GM19328 (cell line): Measurements from ENCODE around the gene CTNNA3.

Source experiments
- ATAC-seq: cut with Tn5 transposase; IDR thresholded peaks from one replicate; pipeline ENCODE4 v1.9.1; 2021; ENCODE audit warnings: mild to moderate bottlenecking, moderate library complexity; ENCODE audit not compliant: unreplicated experiment

Gene CTNNA3

DNA sequence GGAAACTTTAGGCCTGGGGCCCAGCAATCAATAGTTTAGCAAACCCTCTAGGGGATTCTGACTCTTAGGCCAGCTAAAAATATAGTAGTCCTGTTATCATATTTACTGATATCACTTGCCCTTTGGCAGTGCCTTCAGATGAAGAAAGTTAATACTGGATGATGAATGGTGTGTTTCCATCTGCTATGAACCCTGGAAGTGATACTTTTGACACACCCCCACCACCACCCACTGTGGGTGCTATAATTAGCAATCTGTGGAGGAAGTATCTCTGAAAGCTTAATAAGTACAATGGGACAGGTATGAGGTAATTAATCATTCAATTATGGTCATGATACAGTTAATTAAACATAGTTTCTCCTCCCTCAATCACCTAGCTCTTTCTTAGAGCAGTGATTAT lies 860.6 kb downstream of the CTNNA3 start:
- no peak for ATAC-seq

DNA sequence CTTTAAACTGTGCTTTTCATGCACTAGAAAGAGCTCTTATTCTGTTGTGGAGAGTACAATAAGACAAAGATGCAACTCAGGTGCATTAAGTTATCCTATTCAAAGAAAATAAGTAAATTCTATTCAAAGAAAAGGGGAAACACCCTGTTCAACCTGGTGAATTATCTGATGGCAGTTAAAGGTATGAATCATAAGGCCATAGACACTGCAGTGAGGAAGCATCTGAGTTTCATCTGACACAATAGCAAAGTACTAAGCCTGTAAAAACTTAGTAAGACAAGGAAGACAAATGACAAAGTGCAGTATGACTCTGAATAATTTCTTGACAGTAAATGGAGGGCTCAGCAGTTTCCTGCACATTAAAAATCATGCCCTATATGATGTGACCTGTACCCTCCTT lies 861.2 kb downstream of the CTNNA3 start:
- no peak for ATAC-seq

- ATAC-seq: no peak
These were observed 862.1 kb downstream of the CTNNA3 start for GRCh38 chr10:66833861-66834260.

- ATAC-seq: no peak
These were observed 863.1 kb downstream of the CTNNA3 start for GRCh38 chr10:66832781-66833422.

DNA sequence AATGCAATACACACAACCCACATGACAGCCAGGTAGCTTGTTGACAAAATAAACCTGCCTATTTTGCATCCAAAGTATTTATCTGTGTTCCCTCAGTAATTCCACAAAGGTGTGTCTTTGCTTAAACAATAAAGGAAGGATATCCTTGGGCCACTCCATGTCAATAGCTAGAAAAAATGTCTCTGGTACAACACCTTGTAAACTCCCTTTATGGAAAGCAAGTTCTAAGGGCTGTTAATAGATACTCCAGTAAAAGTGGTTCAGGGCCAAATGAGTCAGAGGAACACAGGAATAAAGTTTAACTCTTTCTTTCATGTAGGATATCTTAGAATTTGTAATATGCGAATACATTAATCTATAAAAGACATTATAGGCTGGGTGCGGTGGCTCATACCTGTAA lies 867.0 kb downstream of the CTNNA3 start:
- no peak for ATAC-seq

DNA sequence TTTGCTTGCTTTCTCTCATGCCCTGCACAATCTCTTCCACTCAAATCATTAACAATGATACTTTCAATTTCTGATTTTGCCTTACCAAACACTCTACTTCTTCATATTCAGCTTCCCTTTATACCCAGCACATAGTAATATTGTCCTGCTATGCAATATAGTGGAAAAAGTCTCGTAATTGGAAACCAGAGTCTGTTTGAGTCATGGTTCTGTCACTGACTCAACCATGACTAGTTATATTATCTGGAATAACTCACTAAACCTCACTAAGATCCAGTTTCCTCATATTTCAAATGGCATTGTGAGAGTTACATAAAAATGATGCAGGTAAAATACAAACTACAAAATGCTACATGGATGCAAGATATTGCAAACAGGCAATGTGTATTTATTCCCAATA lies 868.6 kb downstream of the CTNNA3 start:
- no peak for ATAC-seq

- ATAC-seq: no peak
These were observed 872.7 kb downstream of the CTNNA3 start for GRCh38 chr10:66823301-66823700.

DNA sequence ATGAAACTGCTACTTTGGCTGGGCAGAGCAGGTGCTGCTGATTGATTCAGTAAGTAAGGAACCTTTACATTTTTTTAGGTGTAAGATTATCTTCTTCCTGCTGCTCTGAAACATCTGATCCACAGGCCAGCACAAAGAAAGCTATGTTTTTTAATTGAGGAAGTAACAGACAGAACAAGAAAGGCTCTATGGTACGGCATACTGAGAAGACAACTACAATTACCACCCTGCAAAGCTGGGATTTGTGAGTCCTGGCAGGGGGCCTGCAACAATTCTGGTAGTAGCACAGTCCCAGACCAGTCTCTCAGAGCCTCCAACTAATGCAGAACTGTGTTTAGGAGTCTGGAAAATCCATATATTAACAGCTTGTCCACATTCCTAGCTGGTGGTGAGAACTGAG lies 873.2 kb downstream of the CTNNA3 start:
- ATAC-seq: no peak

DNA sequence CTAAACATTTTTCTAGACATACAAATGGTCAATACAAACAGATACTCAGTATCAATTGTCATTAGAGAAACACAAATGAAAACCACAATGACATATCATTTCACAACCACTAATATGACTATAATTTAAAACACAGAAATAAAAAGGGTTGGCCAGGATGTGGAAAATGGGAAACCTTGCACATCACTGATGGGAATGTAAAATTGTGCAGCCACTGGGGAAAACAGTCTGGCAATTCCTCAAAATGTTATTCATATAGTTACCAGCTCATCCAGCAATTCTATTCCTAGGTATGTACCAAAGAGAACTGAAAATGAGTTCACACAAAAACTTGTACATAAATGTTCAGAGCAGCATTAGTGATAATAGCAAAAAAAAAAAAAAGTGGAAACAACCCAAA lies 876.3 kb downstream of the CTNNA3 start:
- no peak for ATAC-seq

GRCh38 chr10:66813122-66813521 lies 882.9 kb downstream of the CTNNA3 start:
- no peak for ATAC-seq

DNA sequence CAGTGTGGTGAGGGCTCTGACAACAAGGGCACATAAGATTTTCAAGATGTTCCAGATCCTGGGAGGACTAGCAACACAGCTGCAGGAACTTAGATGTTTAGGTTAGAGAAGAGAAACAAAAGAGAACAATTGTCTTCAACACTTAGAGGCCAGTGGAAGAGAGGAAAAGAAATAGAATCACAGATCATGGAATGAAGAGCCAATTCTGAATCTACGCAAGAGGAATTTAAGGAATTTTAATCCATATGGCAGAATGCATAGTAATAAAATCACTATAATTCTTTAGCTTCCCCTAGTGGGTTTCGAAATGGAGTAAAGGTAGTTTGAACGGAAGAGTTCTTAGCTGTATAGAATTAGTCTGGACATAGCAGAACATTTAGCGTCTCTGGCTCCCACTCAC lies 884.8 kb downstream of the CTNNA3 start:
- ATAC-seq: no peak

- no peak for ATAC-seq
These were observed 886.6 kb downstream of the CTNNA3 start for GRCh38 chr10:66809402-66809801.

DNA sequence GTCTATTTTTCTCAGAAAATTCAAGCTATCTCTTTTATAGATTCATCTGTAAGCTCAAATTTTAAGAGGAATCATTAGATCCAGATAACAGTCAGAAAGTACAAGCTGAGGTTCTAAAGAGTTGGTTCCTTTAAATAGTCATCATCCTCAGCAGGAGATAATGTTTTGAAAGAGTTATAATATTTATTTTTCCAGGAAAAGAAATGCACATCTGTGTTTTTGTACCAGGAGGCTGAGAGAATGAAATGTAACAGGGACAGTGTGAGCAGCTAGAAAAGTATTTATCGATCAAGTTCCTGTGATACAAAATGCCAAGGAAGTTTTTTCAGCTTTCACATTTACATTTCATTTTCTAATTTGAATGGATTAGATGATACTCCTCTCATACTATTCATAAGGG lies 890.4 kb downstream of the CTNNA3 start:
- no peak for ATAC-seq

DNA sequence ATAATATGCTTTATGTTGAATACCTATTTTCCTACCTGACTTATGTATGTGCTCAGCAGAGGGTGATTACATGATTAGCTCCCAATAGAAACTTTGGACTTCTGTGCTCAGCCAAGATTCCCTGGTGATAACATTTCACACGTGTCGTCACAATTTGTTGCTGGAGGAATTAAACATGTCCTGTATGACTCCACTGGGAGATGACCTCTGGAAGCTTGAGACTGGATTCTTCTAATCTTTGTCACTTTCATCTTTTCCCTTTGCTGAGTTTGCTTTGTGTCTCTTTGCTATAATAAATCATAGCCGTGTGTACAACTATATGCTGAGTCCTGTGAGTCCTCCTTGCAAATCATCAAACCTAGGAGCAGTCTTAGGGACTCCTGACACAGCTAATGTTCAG lies 891.0 kb downstream of the CTNNA3 start:
- ATAC-seq: no peak

DNA sequence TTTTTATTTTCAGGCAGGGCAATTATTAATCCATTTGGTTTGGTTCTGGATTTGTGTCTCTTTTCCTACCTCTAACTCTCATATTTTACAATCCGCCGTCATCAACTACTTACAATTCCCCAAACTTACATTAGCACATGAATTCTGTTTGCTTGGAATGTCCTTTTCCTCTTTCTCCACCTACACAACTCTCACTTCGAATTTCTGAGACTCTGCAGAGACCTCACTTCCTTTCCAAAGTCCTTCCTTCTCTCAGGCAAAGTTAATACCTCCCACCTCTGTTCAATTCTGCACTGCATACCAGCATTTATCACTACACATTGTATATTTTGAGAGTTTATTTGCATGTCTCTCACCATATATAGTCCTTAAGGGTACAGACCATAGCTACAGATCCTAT lies 892.8 kb downstream of the CTNNA3 start:
- ATAC-seq: no peak

DNA sequence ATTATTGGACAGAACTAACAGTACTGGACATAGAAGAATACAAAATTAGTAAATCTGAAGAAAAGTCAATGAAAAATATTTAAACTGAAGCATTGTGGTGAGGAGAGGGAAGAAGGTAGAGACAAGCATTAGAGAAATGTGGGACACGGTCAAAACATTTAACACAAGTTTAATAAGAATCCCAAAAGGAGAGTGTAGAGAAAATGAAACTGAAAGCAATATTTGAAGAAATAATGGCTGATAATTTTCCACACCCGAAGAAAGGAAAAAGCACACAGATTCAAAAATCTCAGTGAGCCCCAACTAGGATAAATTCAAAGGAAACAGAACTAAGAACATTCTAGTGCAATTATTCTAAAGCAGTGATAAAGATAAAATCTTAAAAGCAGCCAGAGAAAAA lies 896.5 kb downstream of the CTNNA3 start:
- no peak for ATAC-seq

DNA sequence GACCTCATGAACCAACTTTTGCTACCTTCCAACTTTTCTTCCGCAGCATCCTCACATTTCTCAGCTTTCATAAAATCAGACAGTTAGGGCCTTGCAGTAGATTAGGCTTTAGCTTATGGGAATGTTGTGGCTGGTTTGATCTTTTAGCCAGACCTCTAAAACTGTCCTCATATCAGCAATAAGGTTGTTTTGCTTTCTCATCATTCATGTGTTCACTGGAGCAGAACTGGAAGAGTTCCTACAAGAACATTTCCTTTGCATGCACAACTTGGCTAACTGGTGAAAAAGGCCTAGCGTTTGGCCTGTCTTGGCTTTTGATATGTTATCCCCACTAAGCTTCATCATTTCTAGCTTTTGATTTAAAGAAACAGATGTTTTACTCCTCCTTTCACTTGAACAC lies 900.1 kb downstream of the CTNNA3 start:
- ATAC-seq: no peak

- ATAC-seq: no peak
These were observed 903.6 kb downstream of the CTNNA3 start for GRCh38 chr10:66792441-66792840.

DNA sequence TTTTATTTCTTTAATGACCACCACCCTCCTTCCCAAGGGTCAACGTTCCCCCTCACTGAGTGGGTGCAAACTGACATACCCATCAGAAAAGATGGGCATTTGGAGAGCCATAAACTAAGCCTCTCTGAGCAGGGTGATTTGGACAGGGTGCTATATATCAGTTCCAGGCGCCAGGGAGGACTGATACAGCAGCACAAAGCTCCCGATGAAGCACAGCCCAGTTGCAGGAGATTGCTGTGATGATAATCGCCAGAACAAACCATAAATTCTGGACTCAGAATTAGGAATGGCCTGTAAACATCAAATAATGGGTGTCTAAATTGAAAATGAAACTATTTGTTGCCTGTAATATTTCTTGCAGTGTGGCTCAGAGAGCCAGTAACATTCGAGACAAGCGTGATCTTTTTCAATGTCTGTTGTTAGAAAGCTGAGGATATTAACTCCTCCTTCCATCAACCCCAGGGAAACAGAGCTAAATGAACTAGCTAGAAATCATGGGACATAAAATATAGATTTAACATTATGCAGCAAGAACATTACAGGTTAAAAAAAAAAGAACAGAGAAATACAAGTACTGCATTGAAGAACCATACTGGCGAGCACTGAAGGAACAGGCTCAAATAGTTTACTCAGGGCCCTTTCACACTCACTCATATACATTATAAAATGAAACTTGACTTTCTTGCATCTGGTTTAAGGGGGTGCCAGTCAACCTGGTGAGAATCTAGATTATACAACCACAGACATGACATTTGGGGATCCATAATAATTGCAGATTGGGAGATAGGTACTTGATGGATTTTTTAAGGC lies 907.6 kb downstream of the CTNNA3 start:
- ATAC-seq: no peak

DNA sequence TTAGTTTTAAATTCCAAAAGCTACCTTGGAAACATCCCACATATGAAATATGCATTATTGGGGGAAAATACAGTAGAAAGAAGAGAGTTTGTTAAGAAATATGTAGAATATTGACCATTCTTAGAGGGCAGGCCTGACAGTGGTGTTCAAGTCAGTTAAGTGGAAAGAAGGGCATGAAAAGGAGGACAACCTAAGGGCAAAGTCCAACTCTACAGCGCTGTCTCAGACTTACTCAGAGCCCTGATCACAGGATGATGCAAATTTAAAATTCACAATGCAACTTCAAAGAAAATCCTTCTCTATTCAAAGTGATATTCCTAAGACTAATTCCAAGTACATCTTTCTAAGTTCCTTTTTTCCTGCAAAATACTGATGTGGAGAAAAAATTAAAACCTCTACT lies 909.3 kb downstream of the CTNNA3 start:
- ATAC-seq: no peak

- no peak for ATAC-seq
These were observed 911.2 kb downstream of the CTNNA3 start for GRCh38 chr10:66784770-66785169.

DNA sequence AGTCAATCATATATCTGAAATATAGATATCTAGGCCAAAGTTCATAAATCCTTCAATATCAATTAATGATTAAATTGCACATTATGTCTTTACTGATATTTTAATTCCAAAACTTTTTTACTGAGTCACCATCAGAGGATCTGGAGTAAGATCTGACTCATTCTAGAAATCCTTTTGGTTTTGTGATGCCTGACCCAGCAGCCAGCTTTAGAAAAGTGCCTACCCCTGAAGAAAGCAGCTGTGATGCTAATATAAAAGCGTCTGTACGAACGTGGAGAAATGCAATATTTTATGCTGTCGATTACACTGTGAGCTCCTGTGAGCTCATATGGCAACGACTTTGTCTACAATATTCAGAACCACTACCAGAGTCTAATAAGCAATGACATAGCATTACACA lies 912.7 kb downstream of the CTNNA3 start:
- no peak for ATAC-seq

DNA sequence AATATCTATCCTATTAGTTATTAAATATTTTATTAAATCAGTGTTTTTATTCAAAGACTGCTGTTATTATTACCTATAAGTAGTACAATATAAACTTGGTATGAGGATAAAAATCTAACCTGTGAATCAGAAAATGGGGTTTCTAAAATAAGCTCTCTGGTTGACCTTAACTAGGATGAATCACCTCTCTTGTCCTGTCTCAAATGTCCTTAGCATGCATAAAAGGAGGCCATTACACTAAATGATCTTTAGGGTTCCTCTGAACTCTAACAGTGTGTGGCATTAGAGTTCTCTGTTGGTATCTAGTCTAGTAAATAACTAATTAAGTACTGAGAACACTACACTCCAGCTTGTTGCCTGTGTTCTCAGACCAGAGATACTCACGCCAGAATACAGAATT lies 913.2 kb downstream of the CTNNA3 start:
- ATAC-seq: no peak
